Left lung (tissue), 10 donors: ENCODE data around the gene BMERB1. TPM values are rescaled to one million over a fixed set of nuclear protein-coding genes. Genes with fewer than 3 reads are reported as not detected.

Experiments
- ATAC-seq: fragments of 200-7000 bp; cut with Tn5 transposase; one replicate; pipeline ENCODE4 v1.9.1; 2020; ENCODE audit warnings: moderate library complexity
- DNase-seq, 4 donors: peaks; one replicate each; pipeline ENCODE4 v3.0.0-alpha.2; 2013 to 2020
- H3K27ac ChIP-seq, 2 donors: fragments of 200-600 bp; sonication (generic) in 1 of 2; one replicate each; pipeline versions ENCODE4 v1.5.0 to v1.8.0; 2020 to 2021
- H3K27me3 ChIP-seq, 2 donors: fragments of 200-600 bp; sonication (generic) in 1 of 2; one replicate each; pipeline versions ENCODE4 v1.5.0 to v1.8.0; 2020 to 2021
- H3K36me3 ChIP-seq, 2 donors: fragments of 200-600 bp; sonication (generic) in 1 of 2; one replicate each; pipeline versions ENCODE4 v1.5.0 to v1.8.0; 2020 to 2021
- H3K4me1 ChIP-seq, 2 donors: fragments of 200-600 bp; one replicate each; pipeline ENCODE4 v1.8.0; 2021
- H3K4me3 ChIP-seq, 2 donors: fragments of 200-600 bp; sonication (generic) in 1 of 2; one replicate each; pipeline versions ENCODE4 v1.5.0 to v1.8.0; 2020 to 2021; ENCODE audit warnings: mild to moderate bottlenecking in 1 of 2
- H3K9me3 ChIP-seq, 2 donors: fragments of 200-600 bp; sonication (generic) in 1 of 2; one replicate each; pipeline versions ENCODE4 v1.5.0 to v1.8.0; 2020 to 2021
- CTCF ChIP-seq, 2 donors: fragments of 200-600 bp; sonication (generic) in 1 of 2; IDR thresholded peaks; one replicate each; pipeline versions ENCODE4 v1.5.0 to v1.8.0; 2021; ENCODE audit warnings: antibody characterized with exemption in 2 of 2
- intact Hi-C, 2 donors: fragments of 100-400 bp; cut with DNase I; formaldehyde crosslinking; loops; one replicate each; pipeline versions ENCODE4 v1.11.2 to v1.14.2; 2022
- polyA plus RNA-seq, 6 donors: library from polyadenylated mRNA; unstranded; fragments of 120-200 nt; gene quantifications; one replicate each; pipeline ENCODE4 v1.2.1, GENCODE V29; 2013; ENCODE audit not compliant: insufficient read length in 6 of 6
- total RNA-seq, 2 donors: library from RNA; stranded (reverse); fragmentation: NEBNext Ultra II Directional; extraction: Animal tissue kit (Norgen Biotek cat#: 25700); gene quantifications; one replicate each; pipeline ENCODE4 v1.2.1, GENCODE V29; 2021
- donor health status: DM: no; HTN: yes; CAD: no.
- donor health status: DM: no; HTN: no; CAD: no.

The BMERB1 gene
- total and polyA plus RNA-seq, 8 donors: 12.0 to 45.8 (median 38.4) TPM

- TF ChIP-seq CTCF (IDR thresholded peaks at IDR 0.05): no peak
- no peak for DNase-seq
- Histone ChIP-seq H3K27me3 (no peaks in the 10 kb centered on the region), H3K4me1 (peaks cover 0 to 32% of the 10 kb centered on the region in 2 donors), H3K36me3 (no peaks in the 10 kb centered on the region), H3K4me3 (no peak overlapping the region), H3K9me3 (no peaks in the 10 kb centered on the region), H3K27ac (no peak overlapping the region)
- no peak for ATAC-seq
- intact Hi-C loops: no loop called here
These were observed 142.9 kb downstream of the BMERB1 start for GRCh38 chr16:15576960-15577958.

- intact Hi-C loops: no loop called here
- ATAC-seq (no peak), DNase-seq (no peak)
- Histone ChIP-seq H3K9me3 (no peaks in the 10 kb centered on the region), H3K4me3 (no peak overlapping the region), H3K36me3 (no peaks in the 10 kb centered on the region), H3K4me1 (peaks cover 0 to 19% of the 10 kb centered on the region in 2 donors), H3K27me3 (no peaks in the 10 kb centered on the region), H3K27ac (no peak overlapping the region)
- TF ChIP-seq CTCF (IDR thresholded peaks at IDR 0.05): no peak
These were observed 144.4 kb downstream of the BMERB1 start for GRCh38 chr16:15578824-15579223.

GRCh38 chr16:15581127-15581815 lies 146.9 kb downstream of the BMERB1 start:
- Histone ChIP-seq H3K27ac (peak overlapping the region in 1 of 2 donors; percentile 34), H3K4me1 (peaks cover 0 to 13% of the 10 kb centered on the region in 2 donors), H3K4me3 (no peak overlapping the region), H3K36me3 (no peaks in the 10 kb centered on the region), H3K9me3 (peaks cover 0 to 8% of the 10 kb centered on the region in 2 donors), H3K27me3 (no peaks in the 10 kb centered on the region)
- no peak for ATAC-seq
- intact Hi-C loops: loop anchor here in 1 of 2 donors (10.0 kb wide), 1 partner anchor 46 kb away; no protein-coding TSS in a partner anchor
- DNase-seq: no peak
- TF ChIP-seq CTCF (IDR thresholded peaks at IDR 0.05): no peak

- H3K27me3 ChIP-seq: no peaks in the 10 kb centered on the region
- DNase-seq (no peak), ATAC-seq (no peak)
- no peak overlapping the region for H3K4me3 ChIP-seq
- H3K9me3 ChIP-seq: peaks cover 0 to 11% of the 10 kb centered on the region in 2 donors
- H3K27ac ChIP-seq: no peak overlapping the region
- intact Hi-C loops: loop anchor here in 1 of 2 donors (10.0 kb wide), 1 partner anchor 49 kb away; no protein-coding TSS in a partner anchor
- H3K4me1 ChIP-seq: peaks cover 0 to 16% of the 10 kb centered on the region in 2 donors
- TF ChIP-seq CTCF (IDR thresholded peaks at IDR 0.05): no peak
- peaks cover 0 to 12% of the 10 kb centered on the region in 2 donors for H3K36me3 ChIP-seq
These were observed 149.1 kb downstream of the BMERB1 start for GRCh38 chr16:15583526-15583925.
